HepG2 (cell line): ENCODE results near the gene PYY. TPM values are rescaled to one million over a fixed set of nuclear protein-coding genes. Genes with fewer than 3 reads are reported as not detected.

Experiments used
- CEBPB ChIP-seq: IDR thresholded peaks from 2 replicates; pipeline ENCODE4 v1.6.1; 2011; ENCODE audit warnings: low read depth, low read length, improper control_type of control experiment, borderline replicate concordance
- CENPX ChIP-seq: sonication (generic); formaldehyde crosslinking; IDR thresholded peaks from 2 replicates; pipeline ENCODE4 v1.9.0; 2021; ENCODE audit warnings: mild to moderate bottlenecking, missing genetic modification reagents, moderate library complexity
- DPF2 ChIP-seq: sonication (generic); formaldehyde crosslinking; IDR thresholded peaks from 2 replicates; pipeline ENCODE4 v1.4.0; 2020; ENCODE audit warnings: mild to moderate bottlenecking, low read depth, missing genetic modification reagents, borderline replicate concordance
- KLF6 ChIP-seq: IDR thresholded peaks from 2 replicates; pipeline ENCODE4 v1.8.0; 2016; ENCODE audit warnings: missing biosample characterization, missing genetic modification reagents
- MATR3 ChIP-seq: sonication (generic); formaldehyde crosslinking; IDR thresholded peaks from 2 replicates; pipeline ENCODE4 v1.4.0; 2020; ENCODE audit warnings: missing genetic modification reagents
- SUZ12 ChIP-seq: fragments of 150-350 bp; IDR thresholded peaks from 2 replicates; pipeline ENCODE4 v1.6.1; 2014; ENCODE audit warnings: low read depth, low read length
- ZNF563 ChIP-seq: sonication (generic); formaldehyde crosslinking; IDR thresholded peaks from 2 replicates; pipeline ENCODE4 v1.8.0; 2022; ENCODE audit warnings: mild to moderate bottlenecking, moderate library complexity, missing genetic modification reagents
- polyA plus RNA-seq, 8 experiments: library from polyadenylated mRNA; depleted of rRNA in 3 of 8; stranded (reverse) in 7 of 8; unstranded in 1 of 8; fragments of >200 nt; fragmentation: Illumina TruSeq in 4 of 8; extraction: Trizol in 4 of 8; gene quantifications; 2 replicates each; pipeline versions ENCODE4 v1.2.1 to v1.2.3, GENCODE V29; 2011 to 2016; ENCODE audit warnings: low read depth in 4 of 8, missing spikeins in 1 of 8, mixed read lengths in 1 of 8; ENCODE audit not compliant: insufficient read depth in 1 of 8
- total RNA-seq, 5 experiments: library from RNA; depleted of rRNA; stranded (reverse); fragments of >200 nt; fragmentation: Illumina TruSeq; extraction: Trizol; gene quantifications; 2 replicates each; pipeline ENCODE4 v1.2.3, GENCODE V29; 2016; ENCODE audit warnings: low read depth in 1 of 5
- TF ChIP-seq, protein P1 (sequence below): sonication (generic); formaldehyde crosslinking; IDR thresholded peaks from 2 replicates; pipeline ENCODE4 v1.8.0; 2022; ENCODE audit warnings: missing genetic modification reagents, mild to moderate bottlenecking, moderate library complexity, borderline replicate concordance
- TF ChIP-seq, protein P2 (sequence below): sonication (generic); formaldehyde crosslinking; IDR thresholded peaks from 2 replicates; pipeline ENCODE4 v1.8.0; 2022; ENCODE audit warnings: mild to moderate bottlenecking, missing genetic modification reagents
- TF ChIP-seq, protein P3 (sequence below): sonication (generic); formaldehyde crosslinking; IDR thresholded peaks from 2 replicates; pipeline ENCODE4 v1.4.0; 2020; ENCODE audit warnings: missing genetic modification reagents

The PYY gene
- total and polyA plus RNA-seq, 2 of the 13 experiments (the other 11 are each of a cell fraction or from before 2014, with no cell fraction given), result 0.25 TPM; not detected in 1

DNA sequence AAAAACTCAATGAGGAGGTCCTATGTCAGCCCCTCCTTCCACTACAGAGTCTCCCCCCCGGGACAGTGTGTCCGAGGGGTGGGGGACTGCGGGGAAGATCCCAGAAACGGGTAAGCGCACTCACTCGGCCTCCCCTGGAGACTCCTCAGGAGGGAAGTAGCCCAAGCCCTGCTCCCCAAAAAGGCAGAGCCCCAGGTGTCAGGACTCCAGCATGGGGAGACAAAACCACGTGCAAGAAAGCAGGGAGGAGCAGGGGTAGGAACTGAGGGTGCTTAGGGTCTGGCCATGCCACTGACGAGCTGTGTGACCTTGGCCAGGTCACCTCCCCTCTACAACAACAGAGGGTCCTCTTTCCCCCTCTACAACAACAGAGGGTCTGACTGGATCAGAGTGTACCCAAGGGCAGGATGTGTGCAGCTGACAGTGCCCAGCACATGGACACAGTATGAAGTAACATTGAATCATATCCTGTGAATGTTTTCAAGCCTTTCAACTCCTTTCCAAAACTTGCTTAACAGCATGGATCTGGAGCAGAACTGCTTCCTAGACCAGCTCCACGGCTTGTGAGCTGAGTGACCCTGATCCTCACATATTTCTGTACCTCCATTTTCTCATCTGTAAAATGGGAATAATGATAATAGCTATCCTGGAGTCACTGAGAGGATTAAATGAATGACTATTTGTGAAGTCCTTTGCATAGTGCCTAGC lies 48.6 kb upstream of the PYY start (continued):
- TF ChIP-seq, protein P1, sequence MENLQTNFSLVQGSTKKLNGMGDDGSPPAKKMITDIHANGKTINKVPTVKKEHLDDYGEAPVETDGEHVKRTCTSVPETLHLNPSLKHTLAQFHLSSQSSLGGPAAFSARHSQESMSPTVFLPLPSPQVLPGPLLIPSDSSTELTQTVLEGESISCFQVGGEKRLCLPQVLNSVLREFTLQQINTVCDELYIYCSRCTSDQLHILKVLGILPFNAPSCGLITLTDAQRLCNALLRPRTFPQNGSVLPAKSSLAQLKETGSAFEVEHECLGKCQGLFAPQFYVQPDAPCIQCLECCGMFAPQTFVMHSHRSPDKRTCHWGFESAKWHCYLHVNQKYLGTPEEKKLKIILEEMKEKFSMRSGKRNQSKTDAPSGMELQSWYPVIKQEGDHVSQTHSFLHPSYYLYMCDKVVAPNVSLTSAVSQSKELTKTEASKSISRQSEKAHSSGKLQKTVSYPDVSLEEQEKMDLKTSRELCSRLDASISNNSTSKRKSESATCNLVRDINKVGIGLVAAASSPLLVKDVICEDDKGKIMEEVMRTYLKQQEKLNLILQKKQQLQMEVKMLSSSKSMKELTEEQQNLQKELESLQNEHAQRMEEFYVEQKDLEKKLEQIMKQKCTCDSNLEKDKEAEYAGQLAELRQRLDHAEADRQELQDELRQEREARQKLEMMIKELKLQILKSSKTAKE (CRISPR knock-in tag), result peak; percentile 76
- TF ChIP-seq DPF2 (peak; percentile 21; the same call in 1 of the 2 replicates), CENPX (CRISPR knock-in tag) (no peak), CEBPB (peak; percentile 80; the same call in 1 of the 2 replicates), SUZ12 (no peak), MATR3 (CRISPR knock-in tag) (no peak), ZNF563 (CRISPR knock-in tag) (0 out of 2 replicates have a peak, but pooled peaks have one; percentile 10), KLF6 (peak; percentile 97)
- TF ChIP-seq, protein P2, sequence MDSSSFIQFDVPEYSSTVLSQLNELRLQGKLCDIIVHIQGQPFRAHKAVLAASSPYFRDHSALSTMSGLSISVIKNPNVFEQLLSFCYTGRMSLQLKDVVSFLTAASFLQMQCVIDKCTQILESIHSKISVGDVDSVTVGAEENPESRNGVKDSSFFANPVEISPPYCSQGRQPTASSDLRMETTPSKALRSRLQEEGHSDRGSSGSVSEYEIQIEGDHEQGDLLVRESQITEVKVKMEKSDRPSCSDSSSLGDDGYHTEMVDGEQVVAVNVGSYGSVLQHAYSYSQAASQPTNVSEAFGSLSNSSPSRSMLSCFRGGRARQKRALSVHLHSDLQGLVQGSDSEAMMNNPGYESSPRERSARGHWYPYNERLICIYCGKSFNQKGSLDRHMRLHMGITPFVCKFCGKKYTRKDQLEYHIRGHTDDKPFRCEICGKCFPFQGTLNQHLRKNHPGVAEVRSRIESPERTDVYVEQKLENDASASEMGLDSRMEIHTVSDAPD (CRISPR knock-in tag), result no peak
- TF ChIP-seq, protein P3, sequence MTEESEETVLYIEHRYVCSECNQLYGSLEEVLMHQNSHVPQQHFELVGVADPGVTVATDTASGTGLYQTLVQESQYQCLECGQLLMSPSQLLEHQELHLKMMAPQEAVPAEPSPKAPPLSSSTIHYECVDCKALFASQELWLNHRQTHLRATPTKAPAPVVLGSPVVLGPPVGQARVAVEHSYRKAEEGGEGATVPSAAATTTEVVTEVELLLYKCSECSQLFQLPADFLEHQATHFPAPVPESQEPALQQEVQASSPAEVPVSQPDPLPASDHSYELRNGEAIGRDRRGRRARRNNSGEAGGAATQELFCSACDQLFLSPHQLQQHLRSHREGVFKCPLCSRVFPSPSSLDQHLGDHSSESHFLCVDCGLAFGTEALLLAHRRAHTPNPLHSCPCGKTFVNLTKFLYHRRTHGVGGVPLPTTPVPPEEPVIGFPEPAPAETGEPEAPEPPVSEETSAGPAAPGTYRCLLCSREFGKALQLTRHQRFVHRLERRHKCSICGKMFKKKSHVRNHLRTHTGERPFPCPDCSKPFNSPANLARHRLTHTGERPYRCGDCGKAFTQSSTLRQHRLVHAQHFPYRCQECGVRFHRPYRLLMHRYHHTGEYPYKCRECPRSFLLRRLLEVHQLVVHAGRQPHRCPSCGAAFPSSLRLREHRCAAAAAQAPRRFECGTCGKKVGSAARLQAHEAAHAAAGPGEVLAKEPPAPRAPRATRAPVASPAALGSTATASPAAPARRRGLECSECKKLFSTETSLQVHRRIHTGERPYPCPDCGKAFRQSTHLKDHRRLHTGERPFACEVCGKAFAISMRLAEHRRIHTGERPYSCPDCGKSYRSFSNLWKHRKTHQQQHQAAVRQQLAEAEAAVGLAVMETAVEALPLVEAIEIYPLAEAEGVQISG (CRISPR knock-in tag), result peak; percentile 12; the same call in 1 of the 2 replicates
